ENCODE measurements around the gene IGFBP7.

IGFBP7 gene

DNA sequence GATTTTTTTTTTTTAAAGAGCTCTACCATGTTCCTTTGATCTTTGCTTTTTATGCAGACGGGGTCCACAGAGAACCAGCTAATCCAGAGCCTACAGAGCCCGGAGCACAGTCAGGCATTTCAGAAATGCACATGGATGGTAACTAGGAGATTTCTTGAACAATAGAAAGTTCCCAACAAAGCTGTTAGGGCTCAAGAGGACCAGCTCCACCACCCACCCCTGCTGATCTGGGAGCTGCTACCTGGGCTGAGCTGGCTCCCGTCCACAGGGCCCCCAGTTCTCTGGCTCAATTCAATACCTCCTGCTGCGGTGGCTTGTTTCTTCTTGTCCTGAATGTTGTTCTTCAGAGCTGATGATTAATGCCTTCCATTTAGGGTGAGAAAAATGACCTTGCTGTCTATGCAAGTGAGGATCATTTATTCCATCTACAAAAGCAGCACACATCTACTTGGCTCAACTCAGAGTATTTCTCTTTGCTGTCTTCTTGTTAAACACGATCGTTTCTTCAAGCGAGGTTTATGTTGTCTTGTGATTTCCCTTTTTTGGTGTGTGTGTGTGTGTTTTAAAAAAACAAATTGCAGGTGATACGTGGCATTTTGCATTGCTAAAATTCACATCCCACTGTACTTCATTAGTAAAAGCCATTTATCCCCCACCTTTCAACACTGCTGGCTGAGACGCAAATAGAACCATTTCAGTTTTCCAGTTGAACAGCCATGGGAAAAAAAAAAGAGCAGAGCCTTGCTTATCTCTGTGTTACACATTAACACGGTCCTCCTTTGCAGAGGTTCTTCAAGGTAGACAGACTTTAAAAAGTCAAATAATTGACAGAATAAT lies 31.3 kb downstream of the IGFBP7 start:
- H3K27me3 ChIP-seq (ENCODE audit: insufficient read depth, insufficient read length) = no peaks in the 10 kb centered on the region
- H3K36me3 ChIP-seq (ENCODE audit: insufficient read depth, insufficient read length, low read length) = peaks cover 6% of the 10 kb centered on the region
- no peaks in the 10 kb centered on the region; the same call in 1 of the 2 replicates for H3K9me3 ChIP-seq (ENCODE audit: insufficient read depth, low read length)
- H3K4me1 ChIP-seq (ENCODE audit: insufficient read depth, insufficient read length) = no peaks in the 10 kb centered on the region
- TF ChIP-seq ZNF274 (IDR thresholded peaks at IDR 0.05; ENCODE audit: low read depth, low read length) (no peak), YY1 (IDR thresholded peaks at IDR 0.05; ENCODE audit: insufficient read depth, insufficient read length) (no peak), SUZ12 (IDR thresholded peaks at IDR 0.05; ENCODE audit: extremely low read depth, insufficient read depth, insufficient read length) (no peak)
- peak overlapping the region; percentile 38 for H3K9ac ChIP-seq (ENCODE audit: insufficient read length, low read depth)
- no peak overlapping the region for H3K4me3 ChIP-seq (ENCODE audit: insufficient read length, low read depth)
- DNase-seq (ENCODE audit: low read depth, low spot score) = peak; percentile 87

DNA sequence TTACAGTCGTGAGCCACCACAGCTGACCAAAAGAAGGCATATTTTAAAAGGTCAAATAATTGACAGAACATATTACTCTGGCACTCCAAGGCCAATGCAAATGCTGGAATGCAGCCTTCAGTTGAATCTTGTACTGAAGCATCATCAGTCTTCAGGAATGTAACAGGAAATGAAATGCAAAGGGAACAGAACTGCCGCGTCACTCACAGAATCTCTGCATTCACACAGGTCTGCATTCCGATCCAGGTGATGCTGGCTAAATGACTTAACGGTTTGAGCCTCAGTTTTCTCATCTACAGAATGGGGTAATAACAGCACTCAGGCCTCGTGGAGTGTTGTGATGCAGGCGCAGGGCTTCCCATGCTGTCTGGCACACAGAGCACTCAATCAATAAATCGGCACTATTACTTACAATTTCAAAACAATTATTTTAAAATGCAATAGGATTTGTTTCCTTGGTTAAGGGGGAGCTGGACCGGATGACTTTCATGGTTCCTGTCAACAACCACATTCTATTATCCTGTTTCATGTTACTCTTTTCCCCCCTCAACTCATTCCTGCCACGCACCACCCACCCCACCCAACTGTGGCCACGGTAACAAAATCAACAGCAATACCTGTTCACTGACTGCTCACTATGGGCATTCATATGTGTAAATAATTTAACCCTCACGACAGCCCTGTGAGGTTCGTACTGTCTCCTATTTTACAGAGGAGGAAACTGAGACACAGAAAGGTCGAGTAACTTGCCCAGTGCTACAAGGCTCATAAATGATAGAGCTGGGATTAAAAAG lies 32.4 kb downstream of the IGFBP7 start:
- H3K27me3 ChIP-seq (ENCODE audit: insufficient read depth, insufficient read length) = no peaks in the 10 kb centered on the region
- H3K36me3 ChIP-seq (ENCODE audit: insufficient read depth, insufficient read length, low read length) = peaks cover 6% of the 10 kb centered on the region
- H3K4me3 ChIP-seq (ENCODE audit: insufficient read length, low read depth) = no peak overlapping the region
- TF ChIP-seq ZNF274 (IDR thresholded peaks at IDR 0.05; ENCODE audit: low read depth, low read length) = no peak
- TF ChIP-seq YY1 (IDR thresholded peaks at IDR 0.05; ENCODE audit: insufficient read depth, insufficient read length) = no peak
- TF ChIP-seq SUZ12 (IDR thresholded peaks at IDR 0.05; ENCODE audit: extremely low read depth, insufficient read depth, insufficient read length) = no peak
- peak; percentile 35 for DNase-seq (ENCODE audit: low read depth, low spot score)
- H3K4me1 ChIP-seq (ENCODE audit: insufficient read depth, insufficient read length) = no peaks in the 10 kb centered on the region
- H3K9ac ChIP-seq (ENCODE audit: insufficient read length, low read depth) = no peak overlapping the region
- H3K9me3 ChIP-seq (ENCODE audit: insufficient read depth, low read length) = no peaks in the 10 kb centered on the region; the same call in 1 of the 2 replicates

DNA sequence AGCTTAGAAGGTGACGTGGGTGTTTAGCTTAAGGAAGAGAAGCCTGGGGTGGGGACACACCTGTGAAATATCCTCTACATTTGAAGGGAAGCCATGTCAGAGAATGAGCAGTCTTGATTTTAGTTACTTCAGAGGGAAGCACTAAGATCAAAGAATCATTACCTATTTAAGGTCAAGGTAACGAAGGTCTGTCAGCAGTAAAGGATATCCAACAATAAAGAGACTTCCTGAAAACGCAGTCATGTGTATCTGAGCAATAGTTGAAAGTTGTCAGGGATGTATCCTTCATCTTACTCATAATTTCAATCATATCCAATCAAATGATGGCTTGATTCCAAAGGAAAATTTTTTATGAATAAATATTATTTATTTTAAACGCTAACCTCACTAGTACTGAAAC lies 33.5 kb downstream of the IGFBP7 start:
- no peaks in the 10 kb centered on the region for H3K27me3 ChIP-seq (ENCODE audit: insufficient read depth, insufficient read length)
- no peak overlapping the region for H3K9ac ChIP-seq (ENCODE audit: insufficient read length, low read depth)
- TF ChIP-seq YY1 (IDR thresholded peaks at IDR 0.05; ENCODE audit: insufficient read depth, insufficient read length) = no peak
- no peaks in the 10 kb centered on the region; the same call in 1 of the 2 replicates for H3K9me3 ChIP-seq (ENCODE audit: insufficient read depth, low read length)
- H3K4me3 ChIP-seq (ENCODE audit: insufficient read length, low read depth) = no peak overlapping the region
- no peak for DNase-seq (ENCODE audit: low read depth, low spot score)
- peaks cover 6% of the 10 kb centered on the region for H3K36me3 ChIP-seq (ENCODE audit: insufficient read depth, insufficient read length, low read length)
- no peaks in the 10 kb centered on the region for H3K4me1 ChIP-seq (ENCODE audit: insufficient read depth, insufficient read length)

DNA sequence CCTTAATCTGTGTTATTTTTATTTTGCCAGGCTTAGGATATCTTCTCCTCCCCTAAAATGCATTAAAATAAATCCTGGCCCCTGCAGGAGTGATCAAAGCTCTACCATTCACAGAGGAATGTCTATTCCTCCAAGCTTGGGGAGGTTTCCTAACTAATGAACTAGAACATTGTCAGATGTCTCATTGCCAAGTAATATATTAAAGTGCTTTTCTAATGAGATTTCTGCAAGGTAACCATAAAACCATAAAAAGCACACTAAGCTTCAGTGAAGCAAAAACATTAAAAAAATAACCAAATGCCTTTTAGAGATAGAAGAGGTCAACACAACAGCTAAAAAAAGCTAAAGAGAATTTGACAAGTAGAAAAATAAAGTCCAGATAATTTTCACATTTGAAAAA lies 34.8 kb downstream of the IGFBP7 start:
- Histone ChIP-seq H3K27me3 (ENCODE audit: insufficient read depth, insufficient read length) (no peaks in the 10 kb centered on the region), H3K4me1 (ENCODE audit: insufficient read depth, insufficient read length) (no peaks in the 10 kb centered on the region)
- DNase-seq (ENCODE audit: low read depth, low spot score) = no peak

DNA sequence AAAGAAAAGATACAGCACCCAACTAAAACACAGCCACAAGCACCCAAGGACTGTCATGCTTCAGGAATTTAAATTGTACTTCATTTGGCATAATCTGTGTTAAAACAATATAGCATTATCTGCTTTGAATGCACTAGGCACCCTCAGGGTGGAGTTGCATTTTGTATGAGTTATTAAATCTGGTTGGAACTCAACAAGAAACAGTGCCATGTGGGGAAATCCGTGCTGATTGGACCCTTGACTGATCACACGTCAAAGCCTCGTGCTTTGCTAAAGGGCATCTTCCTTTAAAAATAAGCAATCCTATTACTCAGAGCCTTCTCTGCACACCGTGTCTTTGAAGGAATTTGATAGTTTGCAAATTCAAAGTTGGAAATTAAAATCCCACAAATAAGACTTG lies 35.4 kb downstream of the IGFBP7 start:
- no peak overlapping the region for H3K4me3 ChIP-seq (ENCODE audit: insufficient read length, low read depth)
- H3K9ac ChIP-seq (ENCODE audit: insufficient read length, low read depth) = no peak overlapping the region
- TF ChIP-seq YY1 (IDR thresholded peaks at IDR 0.05; ENCODE audit: insufficient read depth, insufficient read length) = no peak
- no peak for TF ChIP-seq ZNF274 (IDR thresholded peaks at IDR 0.05; ENCODE audit: low read depth, low read length)
- no peak for TF ChIP-seq SUZ12 (IDR thresholded peaks at IDR 0.05; ENCODE audit: extremely low read depth, insufficient read depth, insufficient read length)
- no peaks in the 10 kb centered on the region for H3K4me1 ChIP-seq (ENCODE audit: insufficient read depth, insufficient read length)
- H3K36me3 ChIP-seq (ENCODE audit: insufficient read depth, insufficient read length, low read length) = peaks cover 6% of the 10 kb centered on the region
- no peaks in the 10 kb centered on the region for H3K9me3 ChIP-seq (ENCODE audit: insufficient read depth, low read length)
- no peak for DNase-seq (ENCODE audit: low read depth, low spot score)
- H3K27me3 ChIP-seq (ENCODE audit: insufficient read depth, insufficient read length) = no peaks in the 10 kb centered on the region

More for the DNA sequence above, 34.8 kb downstream of the IGFBP7 start:
- Histone ChIP-seq H3K36me3 (ENCODE audit: insufficient read depth, insufficient read length, low read length) (peaks cover 6% of the 10 kb centered on the region), H3K4me3 (ENCODE audit: insufficient read length, low read depth) (no peak overlapping the region), H3K9ac (ENCODE audit: insufficient read length, low read depth) (no peak overlapping the region), H3K9me3 (ENCODE audit: insufficient read depth, low read length) (no peaks in the 10 kb centered on the region; the same call in 1 of the 2 replicates)
- TF ChIP-seq SUZ12 (IDR thresholded peaks at IDR 0.05; ENCODE audit: extremely low read depth, insufficient read depth, insufficient read length) (no peak), ZNF274 (IDR thresholded peaks at IDR 0.05; ENCODE audit: low read depth, low read length) (no peak), YY1 (IDR thresholded peaks at IDR 0.05; ENCODE audit: insufficient read depth, insufficient read length) (no peak)

DNA sequence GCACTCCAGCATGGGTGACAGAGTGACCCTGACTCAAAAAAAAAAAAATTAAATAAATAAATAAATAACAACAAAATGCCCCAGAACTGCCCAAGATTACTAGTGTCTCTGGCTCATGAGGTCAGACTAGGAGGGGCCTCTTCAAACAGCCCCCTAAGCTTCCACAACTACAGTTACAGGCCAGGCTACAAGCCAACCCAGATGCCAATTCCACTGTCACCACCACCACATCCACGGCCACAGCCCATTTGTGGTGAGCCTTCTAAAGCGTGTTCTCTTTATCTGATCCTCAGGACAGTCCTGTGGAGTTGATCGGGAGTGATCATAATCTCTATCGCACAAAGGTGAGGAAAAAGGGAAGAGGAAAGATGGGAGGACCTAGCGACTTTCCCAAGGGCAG lies 36.6 kb downstream of the IGFBP7 start:
- Histone ChIP-seq H3K9ac (ENCODE audit: insufficient read length, low read depth) (no peak overlapping the region), H3K9me3 (ENCODE audit: insufficient read depth, low read length) (no peaks in the 10 kb centered on the region), H3K27me3 (ENCODE audit: insufficient read depth, insufficient read length) (no peaks in the 10 kb centered on the region), H3K4me3 (ENCODE audit: insufficient read length, low read depth) (no peak overlapping the region), H3K4me1 (ENCODE audit: insufficient read depth, insufficient read length) (no peaks in the 10 kb centered on the region), H3K36me3 (ENCODE audit: insufficient read depth, insufficient read length, low read length) (peaks cover 6% of the 10 kb centered on the region)
- no peak for DNase-seq (ENCODE audit: low read depth, low spot score)
- no peak for TF ChIP-seq SUZ12 (IDR thresholded peaks at IDR 0.05; ENCODE audit: extremely low read depth, insufficient read depth, insufficient read length)
- no peak for TF ChIP-seq ZNF274 (IDR thresholded peaks at IDR 0.05; ENCODE audit: low read depth, low read length)
- no peak for TF ChIP-seq YY1 (IDR thresholded peaks at IDR 0.05; ENCODE audit: insufficient read depth, insufficient read length)

DNA sequence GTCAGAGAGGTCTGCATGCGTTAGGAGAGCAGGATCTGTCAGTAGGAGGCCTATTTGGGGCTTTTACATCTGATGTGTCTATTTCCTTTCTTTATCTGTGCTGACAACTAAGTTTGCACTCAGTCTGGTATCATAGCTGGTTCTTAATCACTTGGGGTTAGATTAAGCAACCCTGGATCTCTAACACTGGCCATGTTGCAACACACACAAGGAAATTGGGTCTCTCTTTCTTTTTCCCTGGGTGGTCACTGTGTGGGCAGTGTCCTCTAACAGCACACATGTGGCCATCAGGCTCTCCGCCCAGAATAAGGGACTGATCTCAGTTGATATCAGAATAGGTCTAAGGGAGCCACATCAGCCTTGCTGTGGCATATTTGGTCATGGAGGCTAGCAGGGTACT lies 38.9 kb downstream of the IGFBP7 start:
- H3K9ac ChIP-seq (ENCODE audit: insufficient read length, low read depth) = no peak overlapping the region
- H3K9me3 ChIP-seq (ENCODE audit: insufficient read depth, low read length) = no peaks in the 10 kb centered on the region
- H3K36me3 ChIP-seq (ENCODE audit: insufficient read depth, insufficient read length, low read length) = peaks cover 3% of the 10 kb centered on the region
- no peak for DNase-seq (ENCODE audit: low read depth, low spot score)
- H3K4me1 ChIP-seq (ENCODE audit: insufficient read depth, insufficient read length) = no peaks in the 10 kb centered on the region
- no peak overlapping the region for H3K4me3 ChIP-seq (ENCODE audit: insufficient read length, low read depth)
- TF ChIP-seq YY1 (IDR thresholded peaks at IDR 0.05; ENCODE audit: insufficient read depth, insufficient read length) = no peak
- H3K27me3 ChIP-seq (ENCODE audit: insufficient read depth, insufficient read length) = no peaks in the 10 kb centered on the region
